GM18907 (cell line): ENCODE results near the gene SLC25A1.

Source experiments
- ATAC-seq: cut with Tn5 transposase; IDR thresholded peaks from one replicate; pipeline ENCODE4 v1.9.1; 2021; ENCODE audit warnings: mild to moderate bottlenecking, moderate library complexity; ENCODE audit not compliant: unreplicated experiment

Gene SLC25A1

DNA sequence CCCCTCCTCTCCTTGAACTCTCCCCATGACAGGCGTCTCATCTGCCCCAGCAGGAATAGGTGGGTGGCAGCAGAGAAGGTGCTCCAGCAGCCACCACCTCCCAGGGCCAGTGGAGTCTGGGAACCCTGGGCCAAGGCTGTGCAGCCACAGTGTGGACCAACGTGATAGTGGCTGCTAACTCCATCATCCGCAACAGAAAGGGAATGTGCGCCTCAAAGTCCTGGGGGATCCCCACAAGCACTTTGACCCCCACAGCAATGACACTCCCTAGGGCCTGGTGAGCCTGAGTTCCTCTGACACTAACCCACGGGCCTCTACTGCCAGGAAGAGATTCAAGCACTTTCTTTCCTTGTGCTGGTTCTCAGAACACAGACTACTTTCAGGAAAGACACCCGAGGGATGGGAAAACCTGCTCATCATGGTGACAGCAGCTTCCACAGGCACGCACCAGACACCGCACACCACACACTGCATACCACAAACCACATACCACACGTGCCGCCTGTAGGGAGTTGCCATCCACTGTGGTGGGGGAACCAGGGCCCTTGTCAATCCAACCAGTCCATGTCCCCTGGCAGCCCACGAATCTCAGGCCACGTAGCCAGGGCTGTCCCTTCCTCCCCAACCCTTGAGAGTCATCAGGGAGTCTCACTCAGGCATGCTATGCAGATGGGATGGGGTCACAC lies 3.4 kb upstream of the SLC25A1 start:
- no peak for ATAC-seq

DNA sequence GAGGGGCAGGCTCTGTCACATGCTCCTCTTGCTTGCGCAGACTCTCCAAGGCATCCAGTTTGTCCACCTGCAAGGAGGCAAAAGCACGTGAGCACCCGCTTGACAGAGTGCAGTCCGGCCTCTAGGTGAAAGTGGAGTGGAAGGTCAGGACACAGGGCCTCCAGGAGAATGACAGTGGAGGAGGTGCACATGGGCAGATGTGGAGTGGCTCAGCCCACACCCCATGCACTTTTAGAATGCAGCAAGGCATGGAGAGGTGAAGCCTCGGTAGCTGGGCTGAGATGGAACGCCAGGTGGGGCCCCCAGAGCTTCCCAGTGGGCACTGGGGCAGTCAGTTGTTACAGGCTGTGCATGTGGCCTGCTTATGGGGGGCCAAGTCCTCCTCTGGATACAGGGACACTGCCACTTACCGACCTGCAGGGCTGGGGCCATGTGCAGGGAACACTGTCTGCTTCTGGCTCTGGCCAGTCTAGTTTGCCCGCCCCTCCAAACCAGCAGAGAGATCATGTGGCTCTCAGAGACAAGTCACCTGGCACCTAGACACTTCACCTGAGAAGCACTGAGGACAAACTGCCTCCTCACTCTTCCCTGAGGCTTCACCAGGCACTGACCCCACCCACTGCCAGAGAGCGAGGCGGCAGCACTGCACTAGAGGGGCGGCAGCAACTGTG lies 2.3 kb upstream of the SLC25A1 start:
- no peak for ATAC-seq

DNA sequence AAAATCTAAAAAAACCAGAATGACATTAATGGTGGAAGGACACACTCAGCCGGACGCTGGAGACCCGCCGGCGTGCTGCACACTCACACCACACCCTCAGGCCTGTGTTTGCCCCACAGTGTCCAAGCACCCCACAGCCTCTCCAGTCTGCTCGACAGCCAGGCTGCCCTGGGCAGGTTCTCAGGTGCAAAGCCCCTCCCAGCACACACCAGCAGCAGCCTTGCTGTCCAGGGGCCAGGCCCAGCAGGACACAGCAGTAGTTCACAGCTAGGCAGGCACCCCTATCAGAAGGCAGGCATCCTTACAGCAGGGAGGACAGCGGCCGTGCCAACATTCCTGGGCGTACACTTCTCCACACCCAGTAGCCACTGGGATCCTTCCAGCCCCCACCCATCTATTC lies 1.7 kb upstream of the SLC25A1 start:
- no peak for ATAC-seq

DNA sequence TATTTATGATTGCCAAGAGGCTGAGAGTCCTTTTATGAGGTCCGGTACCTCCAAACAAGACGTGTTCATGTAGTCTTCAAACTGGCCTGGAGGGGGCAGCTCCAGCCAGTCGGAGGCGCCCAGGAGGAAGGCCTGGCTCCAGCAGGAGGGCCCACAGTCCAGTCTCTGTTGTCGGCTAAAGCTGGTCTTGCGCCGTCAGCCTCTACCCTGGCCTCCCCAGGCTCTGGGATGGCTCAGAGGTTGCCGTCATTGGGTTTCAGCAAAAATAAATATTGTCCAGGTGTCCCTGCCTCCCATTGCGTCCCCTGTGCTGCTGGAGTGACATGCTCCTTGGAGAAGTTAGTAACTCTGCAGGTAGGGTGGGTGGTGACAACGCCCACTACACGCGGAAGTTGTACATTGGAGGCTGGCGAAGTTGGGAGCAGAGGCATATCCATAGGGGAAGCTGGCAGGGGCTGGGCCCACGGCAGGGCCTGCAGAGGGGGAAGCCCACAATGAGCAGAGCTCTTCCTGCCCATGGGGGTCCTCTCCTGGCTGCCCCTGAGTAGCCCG lies 1.0 kb upstream of the SLC25A1 start:
- ATAC-seq, result peak; percentile 43

DNA sequence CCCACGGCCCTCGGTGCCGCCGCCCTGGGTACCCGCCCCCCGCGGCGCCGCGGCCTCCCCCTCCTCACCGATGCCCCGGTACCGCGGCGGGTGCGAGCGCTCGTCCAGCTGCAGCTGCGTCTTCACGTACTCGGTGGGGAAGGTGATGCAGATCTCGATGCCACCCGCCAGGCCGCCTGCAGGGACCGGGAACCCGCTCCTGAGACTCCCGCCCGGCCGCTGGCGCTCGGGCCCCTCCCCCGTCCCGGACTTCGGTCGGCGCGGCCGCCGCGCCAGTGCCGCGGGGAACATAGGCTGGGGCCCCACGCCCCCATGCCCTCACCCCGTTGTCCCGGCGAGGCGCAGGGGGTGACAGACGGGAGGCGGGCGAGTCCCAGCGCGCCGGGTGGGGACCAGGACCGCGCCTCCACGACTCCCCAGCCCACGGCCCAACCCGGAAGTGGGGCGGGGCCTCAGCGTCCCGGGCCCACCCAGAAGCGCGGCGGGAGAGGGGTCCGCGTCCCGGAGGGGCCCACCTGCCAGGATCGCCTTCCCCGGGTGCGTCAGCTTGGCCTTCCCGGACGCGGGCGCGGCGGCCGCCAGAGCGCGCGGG lies 375 bp downstream of the SLC25A1 start:
- ATAC-seq, result peak; percentile 38

DNA sequence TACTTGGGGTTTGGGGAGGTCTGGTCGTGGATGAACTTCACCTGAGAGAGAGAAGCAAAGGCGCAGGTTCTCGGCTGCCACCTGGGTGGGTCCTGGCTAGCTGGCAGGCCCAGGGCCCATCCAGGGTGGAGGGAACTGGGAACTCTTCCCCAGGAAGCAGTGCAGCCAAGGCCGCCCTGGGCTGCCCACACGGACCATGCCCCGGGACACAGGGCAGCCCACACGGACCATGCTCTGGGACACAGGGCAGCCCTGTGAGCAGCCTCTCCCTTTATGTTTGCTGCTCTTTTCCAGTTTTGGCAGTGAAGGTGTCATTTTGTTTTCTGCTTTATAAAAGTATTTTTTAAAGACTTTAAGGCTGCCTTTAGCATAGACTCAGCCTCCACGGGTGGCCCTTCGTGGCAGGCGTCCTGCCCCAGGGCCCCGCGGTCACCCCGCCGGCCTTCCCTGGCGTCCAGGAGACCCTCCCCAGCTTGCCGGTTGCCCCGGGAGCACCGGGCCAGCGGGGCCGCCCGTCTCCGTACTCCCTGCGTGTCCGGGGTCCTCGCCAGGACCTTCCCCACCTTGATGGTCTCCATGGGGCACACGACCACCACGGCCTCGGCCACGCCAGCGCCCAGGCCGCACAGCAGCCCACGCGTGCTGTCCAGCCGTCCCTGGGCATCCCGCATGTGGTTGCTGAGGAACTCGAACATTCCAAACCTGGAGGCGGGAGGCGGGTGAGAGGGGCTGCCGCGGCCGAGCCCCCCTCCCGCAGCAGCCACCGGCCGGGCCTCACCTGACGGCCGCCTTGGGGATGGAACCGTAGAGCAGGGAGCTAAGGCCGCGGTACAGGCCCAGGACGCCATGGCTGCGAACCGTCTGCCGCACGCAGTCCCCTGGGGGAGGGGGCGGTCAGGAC lies 1.1 kb downstream of the SLC25A1 start:
- ATAC-seq, result no peak

DNA sequence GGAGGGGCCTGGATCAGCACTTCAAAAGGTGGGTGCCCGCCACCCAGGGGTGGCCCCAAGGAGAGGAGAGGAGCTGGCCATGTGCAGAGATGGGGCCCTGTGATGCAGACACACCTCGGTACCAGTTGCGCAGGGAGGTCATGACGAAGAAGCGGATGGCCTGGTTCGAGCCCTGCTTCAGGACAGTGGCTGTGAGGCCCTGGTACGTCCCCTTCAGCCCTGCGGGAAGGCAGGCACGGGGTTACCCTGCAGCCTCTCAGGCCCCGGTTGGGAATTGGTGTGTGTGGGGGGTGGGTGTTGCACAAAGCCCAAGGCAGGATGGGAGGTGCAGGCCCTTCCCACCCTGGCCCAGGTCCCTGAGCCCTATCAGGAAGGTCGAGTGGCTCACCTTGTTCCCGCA lies 1.8 kb downstream of the SLC25A1 start:
- ATAC-seq, result no peak

DNA sequence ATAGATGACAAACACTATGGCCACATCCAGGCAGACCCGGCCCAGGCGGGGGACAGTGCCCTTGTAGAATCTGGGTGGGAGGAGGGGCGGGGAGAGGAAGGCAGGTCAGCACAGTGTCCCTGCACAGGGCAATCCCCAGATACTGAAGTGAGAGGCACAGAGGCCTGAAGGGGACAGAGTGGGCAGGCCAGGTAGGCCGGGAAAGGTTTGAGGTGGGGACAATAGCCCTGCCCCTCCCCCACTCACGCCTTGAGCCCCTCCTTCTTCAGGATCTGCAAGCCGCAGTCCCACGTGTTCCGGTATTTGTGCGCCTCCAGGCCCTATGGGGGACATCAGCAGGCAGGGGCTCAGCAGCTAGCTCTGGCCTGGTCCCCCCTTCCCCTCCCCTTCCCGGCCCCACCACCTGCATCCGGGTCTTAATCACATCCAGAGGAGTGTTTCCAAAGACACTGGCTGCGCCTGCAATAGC lies 2.3 kb downstream of the SLC25A1 start:
- no peak for ATAC-seq

DNA sequence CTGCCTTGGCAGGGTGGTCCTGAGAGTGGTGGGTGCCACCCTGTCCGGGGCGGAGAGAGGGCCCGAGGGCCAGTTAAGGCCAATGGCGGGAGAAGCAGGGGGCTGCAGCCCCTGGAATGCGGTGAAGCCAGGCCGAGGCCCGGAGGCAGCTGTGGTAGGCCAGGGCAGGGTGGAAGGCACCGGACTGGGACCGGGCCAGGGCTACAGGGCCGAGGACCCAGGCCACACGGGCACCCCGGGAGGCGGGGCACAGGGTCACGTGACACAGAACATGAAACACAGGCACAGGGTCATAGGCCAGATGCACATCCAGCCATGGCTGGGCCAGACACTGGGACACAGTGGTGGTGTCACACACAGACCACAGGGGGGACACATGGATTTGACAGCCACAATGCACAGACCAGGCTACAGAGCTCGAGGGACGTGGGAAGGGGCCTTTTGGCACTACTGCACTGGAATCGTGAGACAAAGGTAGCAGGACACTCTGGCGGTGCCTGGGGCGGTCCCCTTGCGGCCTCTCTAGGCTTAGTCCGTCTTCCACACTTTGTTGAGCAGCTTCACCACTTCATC lies 2.8 kb downstream of the SLC25A1 start:
- no peak for ATAC-seq

DNA sequence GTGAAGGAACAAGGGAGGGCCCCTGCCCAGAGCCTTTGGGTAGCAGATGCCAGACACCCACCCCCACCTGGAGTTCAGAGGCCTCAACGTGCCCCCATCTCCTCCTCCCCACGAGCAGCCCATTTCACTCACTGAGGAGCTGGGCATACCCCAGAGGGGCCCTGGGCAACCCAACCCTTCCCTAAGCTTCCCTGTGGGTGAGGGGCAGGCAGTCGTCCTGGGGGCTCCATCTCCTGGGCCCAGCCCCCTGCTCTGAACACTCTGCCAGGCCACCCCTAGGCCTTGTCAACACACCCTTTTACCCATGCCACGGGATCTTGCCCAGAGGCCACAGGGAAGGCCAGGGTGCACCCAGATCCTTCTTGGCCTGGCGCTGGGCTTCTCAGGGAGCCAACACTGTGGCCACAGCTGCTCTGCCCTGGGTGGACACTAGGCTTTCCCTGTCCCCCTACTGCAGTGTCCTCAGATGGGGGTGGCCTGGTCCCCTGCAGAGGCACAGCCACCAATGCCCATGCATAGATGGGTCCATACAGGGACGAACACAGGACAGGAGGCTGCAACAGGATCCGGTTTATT lies 3.4 kb downstream of the SLC25A1 start:
- no peak for ATAC-seq

DNA sequence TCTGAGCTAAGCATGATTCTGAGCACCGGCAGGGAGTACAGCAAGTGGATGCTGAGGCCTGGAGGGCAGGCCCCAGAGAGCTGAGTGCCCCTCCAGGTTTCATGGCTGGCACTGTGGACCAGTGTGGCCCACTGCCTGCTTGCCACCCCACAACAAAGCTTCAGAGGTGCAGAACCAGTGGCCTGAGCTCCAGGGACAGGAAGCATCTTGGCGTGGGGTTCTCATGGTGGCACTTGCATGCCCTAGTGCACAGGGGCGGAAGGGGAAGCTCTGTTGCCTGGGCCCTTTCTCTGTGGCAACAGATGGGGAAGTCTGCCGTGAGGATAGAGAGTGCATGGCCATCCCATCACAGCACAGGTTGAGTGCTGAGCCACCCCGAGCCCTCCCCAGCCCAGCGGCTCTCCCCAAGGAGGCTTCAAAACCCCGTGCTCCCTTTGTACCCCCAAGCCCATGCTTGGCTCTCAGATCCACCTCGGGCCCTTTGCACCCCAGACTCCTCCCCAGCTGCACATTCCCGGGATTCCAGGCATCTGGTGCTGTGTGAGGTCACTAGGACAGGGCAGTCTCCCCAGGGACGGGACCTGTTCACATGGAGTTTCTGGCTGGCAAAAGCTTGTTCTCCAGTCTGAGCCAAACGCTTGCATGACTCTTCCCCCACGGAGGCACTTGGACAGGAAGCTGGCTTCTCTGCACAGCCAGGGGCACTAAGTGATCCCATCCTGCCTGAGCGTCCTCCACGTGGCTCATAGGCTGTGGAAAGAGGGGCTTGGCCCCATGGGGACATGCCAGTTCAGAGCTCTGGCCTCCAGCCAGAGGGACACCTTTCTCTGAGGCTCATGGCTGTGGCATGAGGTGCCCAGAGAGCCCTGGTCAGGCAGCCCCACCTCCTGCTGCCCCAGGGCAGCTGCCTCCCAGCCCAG lies 4.2 kb downstream of the SLC25A1 start:
- no peak for ATAC-seq

DNA sequence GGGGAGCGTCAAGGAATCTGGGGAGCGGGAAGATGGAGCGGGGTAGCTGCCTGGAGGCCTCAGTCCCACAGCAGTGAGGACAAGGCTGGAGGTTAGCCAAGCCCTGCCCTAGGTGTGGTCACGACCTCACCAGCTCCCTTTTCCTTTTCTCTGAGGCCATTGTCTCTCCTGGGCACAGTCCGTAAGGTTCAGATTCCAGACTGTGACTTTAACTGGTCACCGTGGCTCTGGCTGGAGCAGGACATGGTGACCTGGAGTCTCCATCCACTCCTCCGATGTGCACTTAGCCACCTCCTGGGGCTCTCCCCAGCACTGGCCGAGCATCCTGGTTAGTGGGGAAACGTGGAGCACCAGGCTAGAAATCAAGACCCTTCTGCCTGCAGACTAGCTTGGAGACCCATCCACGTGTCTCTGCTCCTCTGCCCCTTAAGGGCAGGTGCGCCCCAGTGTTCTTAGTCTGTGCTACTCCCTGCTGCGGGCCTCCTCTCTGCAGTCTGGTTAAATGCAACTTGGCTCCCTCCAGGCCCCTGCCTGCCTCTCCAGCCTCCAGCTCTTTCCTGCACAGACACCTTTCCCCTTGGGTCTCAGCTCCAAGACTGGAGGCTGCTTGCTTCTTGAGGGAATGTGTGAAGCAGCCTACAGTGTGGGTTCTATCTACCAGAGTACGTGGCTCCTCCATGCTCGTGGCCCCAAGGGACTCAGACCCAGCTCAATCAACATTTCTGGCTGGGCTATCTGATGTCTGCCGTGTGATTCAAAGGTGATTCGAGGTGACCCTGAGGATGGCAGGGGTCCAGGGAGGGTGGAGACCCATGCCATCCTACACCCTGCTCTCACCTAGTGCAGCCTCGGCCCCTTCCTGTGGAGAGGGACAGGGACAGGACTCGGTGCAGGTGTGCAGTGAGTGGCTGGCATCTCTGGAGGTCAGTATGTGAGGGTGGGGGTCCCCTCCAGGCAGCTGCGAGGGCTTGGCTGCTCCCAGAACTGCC lies 5.2 kb downstream of the SLC25A1 start:
- ATAC-seq, result no peak

DNA sequence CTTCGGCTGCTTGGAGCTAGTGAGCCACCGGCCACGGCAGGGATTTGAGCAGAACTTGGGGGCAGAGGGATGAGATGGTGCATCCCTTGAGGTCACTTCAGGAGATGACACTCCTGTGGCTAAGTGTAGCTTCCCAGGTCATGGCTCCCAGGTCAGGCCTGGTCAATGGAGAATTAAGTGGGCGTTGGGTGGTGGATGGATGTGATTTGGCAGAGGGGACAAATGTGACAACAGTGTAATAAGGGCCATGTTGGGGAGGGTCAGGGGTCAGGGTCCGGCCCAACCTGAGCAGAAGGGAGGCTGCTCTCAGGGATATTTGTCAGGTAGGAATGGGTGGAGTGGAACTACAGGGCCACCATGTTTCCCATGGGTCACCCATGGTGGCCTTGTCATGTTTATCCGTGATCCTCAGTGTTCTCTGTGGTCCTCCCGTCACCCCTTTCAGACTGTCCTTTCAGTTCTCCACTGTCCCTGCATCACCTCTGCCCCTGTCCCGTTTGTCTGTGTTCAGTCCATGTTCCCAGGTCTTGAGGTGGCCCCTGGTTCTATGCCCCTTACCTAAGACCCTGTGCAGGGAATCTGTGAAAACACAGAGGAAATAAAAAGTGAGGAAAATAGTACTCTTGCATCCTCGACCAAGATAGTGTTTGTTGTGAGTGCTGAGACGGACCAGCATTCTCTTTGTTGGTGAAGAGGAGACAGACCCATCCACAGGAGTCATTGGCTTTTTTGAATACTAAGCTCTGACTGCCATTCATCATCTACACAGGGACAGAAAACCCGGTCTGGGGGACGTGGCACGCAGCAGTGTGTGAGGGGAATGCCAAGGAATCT lies 6.1 kb downstream of the SLC25A1 start:
- no peak for ATAC-seq

DNA sequence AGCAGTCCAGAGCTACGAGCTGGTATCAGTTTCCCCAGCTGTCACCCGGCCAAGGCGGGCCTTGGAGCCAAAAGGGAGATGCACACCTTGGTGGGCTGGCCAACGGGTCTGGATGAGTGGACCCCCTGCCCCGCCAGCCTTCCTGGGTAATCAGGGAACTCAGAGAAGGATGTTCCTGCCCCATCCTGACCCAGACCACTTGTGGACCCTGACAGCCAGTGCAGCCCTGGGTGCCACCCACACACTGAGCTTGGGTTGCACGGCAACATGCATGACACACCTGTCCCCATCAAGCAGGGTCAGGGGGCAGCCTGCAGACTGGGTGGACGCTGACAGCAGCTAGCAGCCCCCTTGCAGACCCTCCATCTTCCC lies 8.6 kb downstream of the SLC25A1 start:
- no peak for ATAC-seq

DNA sequence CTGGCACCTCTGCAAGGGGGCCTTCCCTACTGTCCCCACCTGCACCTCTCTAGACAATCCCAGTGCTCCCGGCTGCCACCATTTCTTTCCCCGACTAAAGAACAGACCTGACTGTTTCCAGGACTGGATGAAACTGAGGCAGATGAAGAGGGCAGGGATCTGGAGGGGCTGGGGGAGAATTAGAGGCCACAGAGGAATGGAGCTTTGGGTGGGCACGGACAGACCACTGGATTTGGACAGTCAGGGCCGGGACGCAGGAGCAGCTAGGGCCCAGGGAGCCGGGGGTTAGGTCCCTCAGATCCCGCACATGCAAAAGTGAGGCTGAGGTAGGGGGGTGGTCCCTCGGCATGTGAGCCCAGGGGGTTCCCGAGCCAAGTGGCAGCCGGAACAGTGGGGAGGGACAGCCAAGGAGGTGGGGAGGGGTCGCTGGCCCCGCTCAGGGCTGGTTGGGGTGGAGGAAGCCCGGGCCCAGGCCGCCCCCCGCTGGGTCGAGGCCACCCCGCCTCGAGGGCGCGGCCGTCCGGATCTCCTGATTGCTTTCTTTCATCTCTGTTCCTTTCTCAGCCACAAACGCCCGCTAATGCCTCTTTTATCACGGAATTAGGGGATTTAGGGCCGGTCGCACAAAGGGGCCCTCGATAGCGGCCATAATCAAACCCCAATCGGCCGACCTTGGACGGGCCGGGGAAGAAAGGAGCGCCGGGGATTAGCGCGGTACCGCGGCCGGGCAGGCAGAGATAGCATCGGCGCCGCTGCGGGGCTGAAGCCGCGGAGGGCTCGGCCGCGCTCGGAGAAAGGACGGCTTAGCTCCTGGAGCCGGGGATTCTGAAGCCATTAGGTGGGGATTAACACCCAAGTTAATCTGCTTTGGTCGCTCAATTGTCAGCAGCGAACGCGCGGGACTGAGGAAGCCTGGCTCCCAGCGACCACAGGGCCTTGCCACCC lies 9.3 kb downstream of the SLC25A1 start:
- no peak for ATAC-seq
